HepG2 (cell line): Measurements from ENCODE around the gene NOL4L. TPM values are rescaled to one million over a fixed set of nuclear protein-coding genes. Genes with fewer than 3 reads are reported as not detected.

Source experiments
- CTCF ChIP-seq: sonication (generic); formaldehyde crosslinking; IDR thresholded peaks from 2 replicates; pipeline ENCODE4 v1.5.0; 2020; ENCODE audit warnings: mild to moderate bottlenecking, missing genetic modification reagents, moderate library complexity
- E2F1 ChIP-seq: sonication (generic); formaldehyde crosslinking; IDR thresholded peaks from 2 replicates; pipeline ENCODE4 v1.5.0; 2020; ENCODE audit warnings: missing genetic modification reagents
- ETV6 ChIP-seq: sonication (generic); formaldehyde crosslinking; conservative IDR thresholded peaks from 2 replicates; pipeline ENCODE4 v1.4.0; 2020; ENCODE audit warnings: missing genetic modification reagents
- HNRNPL ChIP-seq: fragments of 200-400 bp; formaldehyde crosslinking; IDR thresholded peaks from 2 replicates; pipeline ENCODE4 v1.6.1; 2017; ENCODE audit warnings: mild to moderate bottlenecking, low read depth, low read length
- POLR2AphosphoS5 ChIP-seq: IDR thresholded peaks from 2 replicates; pipeline ENCODE4 v1.6.1; 2012; ENCODE audit warnings: low read depth, low read length
- RBM22 ChIP-seq: fragments of 200-400 bp; formaldehyde crosslinking; optimal IDR thresholded peaks from 2 replicates; pipeline ENCODE3; 2017; ENCODE audit warnings: mild to moderate bottlenecking, low read length, moderate library complexity
- RFX3 ChIP-seq: IDR thresholded peaks from 2 replicates; pipeline ENCODE4 v1.6.1; 2016; ENCODE audit warnings: missing biosample characterization, missing genetic modification reagents
- SALL2 ChIP-seq: sonication (generic); formaldehyde crosslinking; IDR thresholded peaks from 2 replicates; pipeline ENCODE4 v1.8.1; 2023; ENCODE audit warnings: mild to moderate bottlenecking, missing genetic modification reagents, inconsistent platforms
- STAG1 ChIP-seq: sonication (generic); formaldehyde crosslinking; IDR thresholded peaks from 2 replicates; pipeline ENCODE4 v1.4.0; 2020; ENCODE audit warnings: missing genetic modification reagents
- ZFP91 ChIP-seq: sonication (generic); formaldehyde crosslinking; IDR thresholded peaks from 2 replicates; pipeline ENCODE4 v1.9.0; 2022; ENCODE audit warnings: missing genetic modification reagents, mild to moderate bottlenecking, borderline replicate concordance
- ZNF10 ChIP-seq: sonication (generic); formaldehyde crosslinking; IDR thresholded peaks from 2 replicates; pipeline ENCODE4 v1.4.0; 2020; ENCODE audit warnings: mild to moderate bottlenecking, low read depth, missing genetic modification reagents, borderline replicate concordance
- ZNF598 ChIP-seq: sonication (generic); formaldehyde crosslinking; IDR thresholded peaks from 2 replicates; pipeline ENCODE4 v1.5.1; 2020; ENCODE audit warnings: mild to moderate bottlenecking, missing genetic modification reagents, borderline replicate concordance
- polyA plus RNA-seq, 8 experiments: library from polyadenylated mRNA; depleted of rRNA in 3 of 8; stranded (reverse) in 7 of 8; unstranded in 1 of 8; fragments of >200 nt; fragmentation: Illumina TruSeq in 4 of 8; extraction: Trizol in 4 of 8; gene quantifications; 2 replicates each; pipeline versions ENCODE4 v1.2.1 to v1.2.3, GENCODE V29; 2011 to 2016; ENCODE audit warnings: low read depth in 4 of 8, missing spikeins in 1 of 8, mixed read lengths in 1 of 8; ENCODE audit not compliant: insufficient read depth in 1 of 8
- total RNA-seq, 5 experiments: library from RNA; depleted of rRNA; stranded (reverse); fragments of >200 nt; fragmentation: Illumina TruSeq; extraction: Trizol; gene quantifications; 2 replicates each; pipeline ENCODE4 v1.2.3, GENCODE V29; 2016; ENCODE audit warnings: low read depth in 1 of 5

The NOL4L gene
- total and polyA plus RNA-seq, 2 of the 13 experiments (the other 11 are each of a cell fraction or from before 2014, with no cell fraction given), result 16.6 to 35.4 TPM

GRCh38 chr20:32451682-32452461, 133.3 kb downstream of the NOL4L start (continued):
- TF ChIP-seq ZFP91 (CRISPR knock-in tag) (peak; percentile 41; the same call in 1 of the 2 replicates), RBM22 (peak; percentile 54), STAG1 (CRISPR knock-in tag) (peak; percentile 31), E2F1 (CRISPR knock-in tag) (no peak), RFX3 (no peak), ETV6 (CRISPR knock-in tag) (no peak), HNRNPL (no peak), SALL2 (CRISPR knock-in tag) (0 out of 2 replicates have a peak, but pooled peaks have one; percentile 49), ZNF598 (CRISPR knock-in tag) (0 out of 2 replicates have a peak, but pooled peaks have one; percentile 53), CTCF (CRISPR knock-in tag) (peak; percentile 48), POLR2AphosphoS5 (no peak), ZNF10 (CRISPR knock-in tag) (no peak)
